Karpas-422 (cell line): ENCODE results near the gene CYSTM1. TPM values are rescaled to one million over a fixed set of nuclear protein-coding genes. Genes with fewer than 3 reads are reported as not detected.

Experiments
- DNase-seq: peaks from one replicate; pipeline ENCODE4 v3.0.0-alpha.2; 2015
- H2AFZ ChIP-seq: fragments of 200-600 bp; sonication (generic); 2 replicates; pipeline ENCODE4 v1.6.1; 2014; ENCODE audit warnings: antibody characterized with exemption, low read length, mixed read lengths
- H3K27ac ChIP-seq: fragments of 200-600 bp; sonication (generic); 2 replicates; pipeline ENCODE4 v1.5.1; 2014; ENCODE audit warnings: mild to moderate bottlenecking, low read length, moderate library complexity
- H3K27me3 ChIP-seq: fragments of 200-600 bp; sonication (generic); 2 replicates; pipeline ENCODE4 v1.6.1; 2014; ENCODE audit warnings: low read length, mixed read lengths
- H3K36me3 ChIP-seq: fragments of 200-600 bp; sonication (generic); 2 replicates; pipeline ENCODE4 v1.6.1; 2014; ENCODE audit warnings: low read length, mixed read lengths; ENCODE audit not compliant: insufficient read depth
- H3K4me1 ChIP-seq: fragments of 200-600 bp; sonication (generic); 2 replicates; pipeline ENCODE4 v1.6.1; 2014; ENCODE audit warnings: mild to moderate bottlenecking, low read length, mixed read lengths
- H3K4me2 ChIP-seq: fragments of 200-600 bp; sonication (generic); 2 replicates; pipeline ENCODE4 v1.6.1; 2014; ENCODE audit warnings: low read length, low read depth, mild to moderate bottlenecking; ENCODE audit not compliant: poor library complexity, severe bottlenecking
- H3K4me3 ChIP-seq: fragments of 200-600 bp; sonication (generic); 2 replicates; pipeline ENCODE4 v1.5.1; 2014; ENCODE audit warnings: mild to moderate bottlenecking, antibody characterized with exemption, low read length, mixed read lengths
- H3K79me2 ChIP-seq: fragments of 200-600 bp; sonication (generic); 2 replicates; pipeline ENCODE4 v1.6.1; 2014; ENCODE audit warnings: mild to moderate bottlenecking, low read length, mixed read lengths
- H3K9ac ChIP-seq: fragments of 200-600 bp; sonication (generic); 2 replicates; pipeline ENCODE4 v1.6.0; 2014; ENCODE audit warnings: low read length
- H3K9me2 ChIP-seq: fragments of 200-600 bp; sonication (generic), shearing (Covaris generic); replicated peaks from 2 replicates; pipeline ENCODE4 v1.6.0; 2014; ENCODE audit warnings: mild to moderate bottlenecking, low read length, moderate library complexity; ENCODE audit not compliant: insufficient read depth
- H3K9me3 ChIP-seq: fragments of 300-700, 200-600 bp; sonication (generic); 2 replicates; pipeline ENCODE4 v1.6.1; 2014; ENCODE audit warnings: low read length, mixed read lengths
- H4K20me1 ChIP-seq: fragments of 200-600 bp; sonication (generic); 2 replicates; pipeline ENCODE4 v1.6.1; 2014; ENCODE audit warnings: mild to moderate bottlenecking, antibody characterized with exemption, low read length, low read depth; ENCODE audit not compliant: insufficient read depth
- total RNA-seq: library from RNA; depleted of rRNA; stranded (reverse); fragments of >200 nt; shearing (Covaris generic); gene quantifications from 2 replicates; pipeline ENCODE4 v1.2.3, GENCODE V29; 2014; ENCODE audit warnings: low replicate concordance

CYSTM1 gene
- total RNA-seq, 1 experiment from 2014 or later: 28.5 TPM

DNA sequence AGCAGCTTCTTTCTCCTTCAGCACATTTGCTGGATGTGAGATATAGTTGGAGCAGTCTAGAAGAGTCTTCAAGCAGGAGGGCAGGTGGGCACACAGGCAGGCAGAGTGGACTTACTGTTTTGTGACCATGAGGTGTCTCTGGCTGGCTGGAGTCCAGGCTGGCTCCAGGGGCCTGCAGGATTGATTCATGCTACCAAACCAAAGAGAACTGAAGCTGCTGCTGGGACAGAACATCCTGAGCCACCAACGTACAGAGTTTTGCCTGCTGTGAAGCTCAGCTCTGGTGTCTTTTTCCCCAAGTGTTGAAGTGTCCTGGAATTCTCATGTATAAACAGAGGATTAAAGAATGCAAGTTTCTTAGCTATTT is 45.7 kb downstream of the CYSTM1 start:
- H4K20me1 ChIP-seq: peaks cover 8% of the 10 kb centered on the region; the same call in 1 of the 2 replicates
- H3K9ac ChIP-seq: no peak overlapping the region
- H3K27ac ChIP-seq: no peak overlapping the region
- no peak overlapping the region for H3K4me2 ChIP-seq
- H2AFZ ChIP-seq: no peak overlapping the region
- no peak for DNase-seq
- H3K9me3 ChIP-seq: no peaks in the 10 kb centered on the region
- no peaks in the 10 kb centered on the region for H3K4me1 ChIP-seq
- no peaks in the 10 kb centered on the region for H3K27me3 ChIP-seq
- H3K4me3 ChIP-seq: no peak overlapping the region
- no peaks in the 10 kb centered on the region for H3K79me2 ChIP-seq
- H3K9me2 ChIP-seq: no peaks in the 10 kb centered on the region
- no peaks in the 10 kb centered on the region for H3K36me3 ChIP-seq

DNA sequence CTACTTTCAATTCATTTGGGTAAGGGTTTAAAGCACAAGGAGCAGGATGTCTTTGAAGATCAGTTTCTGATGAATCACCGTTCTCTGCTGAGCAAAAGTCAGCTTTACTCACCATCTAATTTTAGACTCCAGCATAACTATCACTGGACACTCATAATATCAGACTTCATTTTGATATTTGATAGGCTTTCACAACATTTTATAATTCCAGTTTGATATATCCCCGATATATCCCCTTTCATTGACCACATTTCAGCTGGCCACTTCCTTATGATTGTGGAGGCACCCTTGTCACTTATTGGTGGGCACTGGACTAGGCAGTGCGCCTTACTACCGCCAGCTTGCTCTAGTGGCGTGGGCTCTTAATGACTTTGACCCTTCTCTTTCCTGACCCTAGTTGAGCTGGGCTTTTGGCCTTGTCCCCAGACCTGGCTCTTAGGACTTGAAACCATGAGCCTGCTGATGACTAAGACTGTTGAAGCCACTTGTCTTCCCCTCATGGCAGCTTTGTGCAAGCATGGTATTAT is 46.8 kb downstream of the CYSTM1 start:
- Histone ChIP-seq H3K27me3 (no peaks in the 10 kb centered on the region), H3K79me2 (no peaks in the 10 kb centered on the region), H3K9me3 (no peaks in the 10 kb centered on the region), H3K4me3 (no peak overlapping the region), H3K9me2 (no peaks in the 10 kb centered on the region), H3K9ac (no peak overlapping the region), H3K36me3 (no peaks in the 10 kb centered on the region), H3K4me2 (no peak overlapping the region), H3K4me1 (no peaks in the 10 kb centered on the region), H4K20me1 (peaks cover 3% of the 10 kb centered on the region; the same call in 1 of the 2 replicates), H3K27ac (no peak overlapping the region), H2AFZ (no peak overlapping the region)
- no peak for DNase-seq

DNA sequence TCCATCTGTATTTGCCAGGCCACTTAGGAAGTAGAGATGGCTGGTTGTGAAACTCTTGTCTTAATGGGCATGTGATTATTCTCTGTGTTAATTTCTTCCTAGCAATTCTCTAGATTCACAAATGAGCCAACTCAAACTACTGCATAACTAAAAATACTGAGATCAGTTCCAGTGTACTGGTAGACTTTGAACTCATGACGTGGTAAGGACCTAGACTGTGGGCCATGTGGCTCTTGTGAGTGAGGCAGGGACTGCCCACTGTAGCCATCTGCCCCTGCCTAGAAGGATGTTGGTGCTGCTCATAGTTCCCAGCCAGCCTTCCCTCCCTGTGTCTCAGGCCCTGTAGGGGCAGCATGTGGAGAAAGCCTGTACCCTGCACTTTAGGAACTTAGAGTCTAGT is 47.4 kb downstream of the CYSTM1 start:
- H3K36me3 ChIP-seq: no peaks in the 10 kb centered on the region
- no peak overlapping the region for H3K4me2 ChIP-seq
- no peaks in the 10 kb centered on the region for H3K9me3 ChIP-seq
- H3K9me2 ChIP-seq: no peaks in the 10 kb centered on the region
- no peak overlapping the region for H2AFZ ChIP-seq
- no peak overlapping the region for H3K4me3 ChIP-seq
- no peaks in the 10 kb centered on the region for H3K4me1 ChIP-seq
- peaks cover 3% of the 10 kb centered on the region; the same call in 1 of the 2 replicates for H4K20me1 ChIP-seq
- no peak overlapping the region for H3K27ac ChIP-seq
- H3K27me3 ChIP-seq: no peaks in the 10 kb centered on the region
- H3K9ac ChIP-seq: no peak overlapping the region
- DNase-seq: no peak
- no peaks in the 10 kb centered on the region for H3K79me2 ChIP-seq

DNA sequence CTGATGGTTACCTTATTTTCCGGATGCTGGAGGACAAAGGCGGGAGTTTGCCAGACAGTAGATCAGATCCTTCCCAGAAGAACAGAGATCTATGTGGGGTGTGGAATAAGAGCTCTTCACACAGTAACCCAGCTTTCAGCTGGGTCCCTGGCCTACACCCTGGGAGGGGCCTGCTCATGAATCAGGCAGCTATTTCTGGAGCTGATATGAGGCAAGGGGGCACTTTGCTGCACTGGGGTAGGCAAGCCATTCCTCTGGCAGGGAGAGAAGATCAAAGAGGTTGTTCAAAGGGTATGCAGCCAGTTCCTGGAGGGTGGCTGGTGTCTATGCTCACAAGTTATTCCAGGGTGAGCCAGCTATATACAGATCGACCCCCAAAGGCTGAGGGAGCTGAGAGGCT is 48.6 kb downstream of the CYSTM1 start:
- DNase-seq: no peak
- Histone ChIP-seq H3K79me2 (no peaks in the 10 kb centered on the region), H4K20me1 (0 out of 2 replicates have a peak, but pooled peaks cover under 1% of the 10 kb centered on the region), H3K4me1 (no peaks in the 10 kb centered on the region), H3K4me3 (no peak overlapping the region), H3K36me3 (no peaks in the 10 kb centered on the region), H3K4me2 (no peak overlapping the region), H3K27ac (no peak overlapping the region), H3K9me3 (no peaks in the 10 kb centered on the region), H2AFZ (no peak overlapping the region), H3K9me2 (no peaks in the 10 kb centered on the region), H3K27me3 (no peaks in the 10 kb centered on the region), H3K9ac (no peak overlapping the region)

DNA sequence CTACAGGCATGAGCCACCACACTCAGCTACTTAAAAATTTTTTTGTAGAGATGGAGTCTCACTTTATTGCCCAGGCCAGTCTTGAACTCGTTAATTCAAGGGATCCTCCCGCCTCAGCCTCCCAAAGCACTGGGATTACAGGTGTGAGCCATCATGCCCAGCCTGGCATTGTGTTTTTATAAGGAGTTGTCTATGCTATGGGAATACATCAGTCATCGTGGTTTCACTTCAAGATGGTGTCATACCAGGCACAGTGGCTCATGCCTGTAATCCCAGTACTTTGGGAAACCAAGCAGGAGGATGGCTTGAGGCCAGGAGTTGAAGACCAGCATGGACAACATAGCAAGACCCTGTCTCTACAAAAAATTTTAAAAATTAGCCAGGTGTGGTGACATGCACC is 49.7 kb downstream of the CYSTM1 start:
- no peak overlapping the region for H3K4me3 ChIP-seq
- no peaks in the 10 kb centered on the region for H3K36me3 ChIP-seq
- H3K4me1 ChIP-seq: no peaks in the 10 kb centered on the region
- H2AFZ ChIP-seq: no peak overlapping the region
- H3K79me2 ChIP-seq: no peaks in the 10 kb centered on the region
- no peak overlapping the region for H3K4me2 ChIP-seq
- H3K27me3 ChIP-seq: no peaks in the 10 kb centered on the region
- no peak for DNase-seq
- H3K27ac ChIP-seq: no peak overlapping the region
- no peaks in the 10 kb centered on the region for H3K9me2 ChIP-seq
- no peaks in the 10 kb centered on the region for H3K9me3 ChIP-seq
- no peak overlapping the region for H3K9ac ChIP-seq
- H4K20me1 ChIP-seq: no peaks in the 10 kb centered on the region

DNA sequence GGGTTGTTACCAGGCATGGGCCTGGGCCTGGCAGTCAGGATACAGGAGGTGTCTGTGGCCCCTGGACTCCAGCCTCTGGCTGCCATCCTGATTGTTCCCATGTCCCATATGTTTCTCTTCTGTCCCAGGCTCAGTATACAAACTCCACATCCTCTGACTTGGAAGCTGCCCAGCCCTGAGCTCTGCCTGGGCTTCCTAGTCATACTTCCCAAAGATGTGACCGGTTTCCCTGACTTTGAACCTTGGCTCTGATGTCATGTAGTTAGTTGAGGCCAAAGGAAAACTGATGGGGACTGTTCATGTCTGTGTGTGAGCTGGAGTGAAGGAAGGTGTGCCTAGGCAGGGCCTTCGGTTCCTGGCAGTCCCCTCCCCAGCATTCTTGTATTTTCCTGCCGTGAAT is 50.4 kb downstream of the CYSTM1 start:
- no peak overlapping the region for H2AFZ ChIP-seq
- no peaks in the 10 kb centered on the region for H3K9me3 ChIP-seq
- no peaks in the 10 kb centered on the region for H3K27me3 ChIP-seq
- H3K9me2 ChIP-seq: no peaks in the 10 kb centered on the region
- no peaks in the 10 kb centered on the region for H3K79me2 ChIP-seq
- 0 out of 2 replicates have a peak, but pooled peaks cover 4% of the 10 kb centered on the region for H4K20me1 ChIP-seq
- no peak overlapping the region for H3K9ac ChIP-seq
- no peak overlapping the region for H3K4me2 ChIP-seq
- H3K4me1 ChIP-seq: no peaks in the 10 kb centered on the region
- no peak overlapping the region for H3K4me3 ChIP-seq
- H3K36me3 ChIP-seq: no peaks in the 10 kb centered on the region
- no peak for DNase-seq
- no peak overlapping the region for H3K27ac ChIP-seq

DNA sequence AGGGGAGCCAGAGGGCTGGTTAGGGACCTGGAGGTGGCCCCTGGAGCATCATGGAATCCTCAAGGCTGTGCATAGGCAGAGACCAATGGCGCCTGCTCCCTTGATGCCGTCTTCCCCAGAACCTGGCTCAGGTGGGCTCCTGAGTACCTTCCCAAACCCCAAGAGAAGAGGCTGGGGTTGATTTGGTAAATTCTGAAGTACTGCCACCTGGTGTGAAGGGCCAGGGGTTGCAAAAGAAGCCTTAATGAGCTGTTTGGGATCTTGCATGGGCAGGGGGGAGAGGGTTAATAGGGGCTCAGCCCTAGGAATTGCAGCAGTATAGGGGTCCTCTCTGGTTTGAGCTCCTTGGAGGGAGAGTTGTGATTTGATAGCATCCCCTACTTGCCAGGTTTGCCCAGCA is 52.1 kb downstream of the CYSTM1 start:
- Histone ChIP-seq H2AFZ (no peak overlapping the region), H3K4me1 (no peaks in the 10 kb centered on the region), H3K4me2 (no peak overlapping the region), H3K9me2 (no peaks in the 10 kb centered on the region), H3K27ac (no peak overlapping the region), H3K9me3 (no peaks in the 10 kb centered on the region), H3K79me2 (no peaks in the 10 kb centered on the region), H3K9ac (no peak overlapping the region), H3K27me3 (no peaks in the 10 kb centered on the region), H4K20me1 (0 out of 2 replicates have a peak, but pooled peaks cover 5% of the 10 kb centered on the region), H3K36me3 (no peaks in the 10 kb centered on the region), H3K4me3 (no peak overlapping the region)
- DNase-seq: no peak

DNA sequence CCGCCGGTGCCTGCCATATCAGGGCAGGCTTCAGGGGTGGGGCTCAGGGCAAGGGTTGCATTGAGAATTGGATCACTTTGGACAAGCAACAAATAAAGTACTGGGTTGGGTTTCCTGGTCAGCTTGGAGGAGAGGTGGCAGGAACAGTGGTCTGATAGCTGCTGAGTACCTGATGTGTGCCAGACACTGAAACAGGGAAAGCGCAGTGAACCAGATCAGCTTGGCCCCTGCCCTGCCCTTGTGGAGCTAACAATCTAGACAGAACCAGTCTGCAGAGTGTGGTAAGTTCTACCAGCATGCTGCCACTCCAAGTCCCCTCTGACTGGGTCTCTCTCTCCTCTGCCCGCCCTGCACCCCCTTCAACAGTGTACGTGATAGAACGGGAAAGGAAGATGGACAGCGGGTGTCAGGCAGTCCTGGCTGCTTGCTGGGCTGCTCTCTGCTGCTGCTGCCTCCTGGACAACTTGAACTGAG is 53.4 kb downstream of the CYSTM1 start:
- no peak for DNase-seq
- Histone ChIP-seq H3K27ac (no peak overlapping the region), H3K4me2 (no peak overlapping the region), H3K9me2 (no peaks in the 10 kb centered on the region), H3K9ac (no peak overlapping the region), H3K27me3 (no peaks in the 10 kb centered on the region), H3K9me3 (no peaks in the 10 kb centered on the region), H3K4me1 (no peaks in the 10 kb centered on the region), H3K36me3 (no peaks in the 10 kb centered on the region), H3K79me2 (no peaks in the 10 kb centered on the region), H4K20me1 (0 out of 2 replicates have a peak, but pooled peaks cover 5% of the 10 kb centered on the region), H2AFZ (no peak overlapping the region), H3K4me3 (no peak overlapping the region)
